K562 (cell line): Measurements from ENCODE around the gene FAM187B. TPM values are rescaled to one million over a fixed set of nuclear protein-coding genes. Genes with fewer than 3 reads are reported as not detected.

Experiments used
- BRCA1 ChIP-seq, 2 experiments: fragments of 450-650 bp in 1 of 2; sonication (generic) in 1 of 2; formaldehyde crosslinking in 1 of 2; IDR thresholded peaks; 2 replicates each; pipeline versions ENCODE4 v1.5.0 to v1.6.1; 2017 to 2020; ENCODE audit warnings: mild to moderate bottlenecking in 1 of 2, missing genetic modification reagents in 1 of 2
- CBX8 ChIP-seq: fragments of 200-600 bp; sonication (generic); IDR thresholded peaks from 2 replicates; pipeline ENCODE4 v1.6.1; 2012; ENCODE audit warnings: borderline replicate concordance, mixed run types, low read depth, mild to moderate bottlenecking, moderate library complexity, mixed read lengths, low read length, control low read depth, inconsistent platforms; ENCODE audit not compliant: poor library complexity, severe bottlenecking; ENCODE audit errors: extremely low read depth
- CC2D1A ChIP-seq: fragments of 450-650 bp; IDR thresholded peaks from 2 replicates; pipeline ENCODE4 v1.6.1; 2017; ENCODE audit warnings: mild to moderate bottlenecking
- CHD2 ChIP-seq: IDR thresholded peaks from 2 replicates; pipeline ENCODE4 v1.6.1; 2011; ENCODE audit warnings: low read depth, low read length
- CHD4 ChIP-seq: fragments of 200-600 bp; sonication (generic); IDR thresholded peaks from 3 replicates; pipeline ENCODE4 v1.6.1; 2012; ENCODE audit warnings: low read depth, mild to moderate bottlenecking, mixed read lengths, low read length, inconsistent platforms; ENCODE audit not compliant: insufficient read depth, insufficient replicate concordance, poor library complexity, severe bottlenecking
- DDX20 ChIP-seq: fragments of 450-650 bp; IDR thresholded peaks from 2 replicates; pipeline ENCODE4 v1.6.1; 2016; ENCODE audit warnings: missing genetic modification characterization, low read depth, mild to moderate bottlenecking, missing compliant biosample characterization, moderate library complexity
- E2F3 ChIP-seq: fragments of 250-450 bp; sonication (Bioruptor Pico); IDR thresholded peaks from 2 replicates; pipeline ENCODE4 v1.4.0; 2020; ENCODE audit warnings: mild to moderate bottlenecking
- EHMT2 ChIP-seq: fragments of 450-650 bp; IDR thresholded peaks from 2 replicates; pipeline ENCODE4 v1.6.1; 2018; ENCODE audit warnings: antibody characterized with exemption
- ETV5 ChIP-seq: sonication (generic); formaldehyde crosslinking; IDR thresholded peaks from 2 replicates; pipeline ENCODE4 v1.4.0; 2020; ENCODE audit warnings: low read depth, mild to moderate bottlenecking, missing genetic modification reagents
- FOXM1 ChIP-seq, 2 experiments: fragments of 450-650 bp in 1 of 2; sonication (generic) in 1 of 2; formaldehyde crosslinking in 1 of 2; IDR thresholded peaks; 2 replicates each; pipeline versions ENCODE4 v1.6.1 to v1.9.0; 2017 to 2022; ENCODE audit warnings: low read depth in 2 of 2, mild to moderate bottlenecking in 2 of 2, missing genetic modification reagents in 1 of 2, moderate library complexity in 1 of 2
- NBN ChIP-seq: fragments of 450-650 bp; IDR thresholded peaks from 2 replicates; pipeline ENCODE4 v1.6.1; 2016; ENCODE audit warnings: low read depth, mild to moderate bottlenecking
- NFRKB ChIP-seq: fragments of 450-650 bp; IDR thresholded peaks from 2 replicates; pipeline ENCODE4 v1.6.1; 2016; ENCODE audit warnings: low read depth
- RAD51 ChIP-seq: fragments of 450-650 bp; IDR thresholded peaks from 2 replicates; pipeline ENCODE4 v1.7.1; 2016; ENCODE audit warnings: low read depth, mild to moderate bottlenecking, borderline replicate concordance
- RBBP5 ChIP-seq: fragments of 200-600 bp; sonication (generic); IDR thresholded peaks from 2 replicates; pipeline ENCODE4 v1.6.1; 2012; ENCODE audit warnings: borderline replicate concordance, mild to moderate bottlenecking, low read length, control low read depth, inconsistent platforms; ENCODE audit not compliant: insufficient read depth, poor library complexity, severe bottlenecking
- RBM25 ChIP-seq: fragments of 200-400 bp; formaldehyde crosslinking; IDR thresholded peaks from 2 replicates; pipeline ENCODE4 v1.6.1; 2018; ENCODE audit warnings: low read length, low read depth, moderate library complexity; ENCODE audit not compliant: severe bottlenecking
- TBL1XR1 ChIP-seq, 2 experiments: IDR thresholded peaks; 2 replicates each; pipeline ENCODE4 v1.6.1; 2012; ENCODE audit warnings: improper control_type of control experiment in 2 of 2, low read length in 2 of 2, mild to moderate bottlenecking in 1 of 2
- TCF7 ChIP-seq: sonication (generic); IDR thresholded peaks from 2 replicates; pipeline ENCODE4 v1.6.1; 2016; ENCODE audit warnings: antibody characterized with exemption, borderline replicate concordance
- TRIM24 ChIP-seq, 2 experiments: fragments of 450-650 bp; IDR thresholded peaks; 2 replicates each; pipeline ENCODE4 v1.6.1; 2016
- ZFP30 ChIP-seq: fragments of 250-450 bp; sonication (Bioruptor Pico); IDR thresholded peaks from 2 replicates; pipeline ENCODE4 v1.8.0; 2022; ENCODE audit warnings: moderate library complexity, mild to moderate bottlenecking, inconsistent platforms, borderline replicate concordance
- ZNF146 ChIP-seq: IDR thresholded peaks from one replicate; pipeline ENCODE4 v1.6.1; 2018; ENCODE audit warnings: missing compliant biosample characterization; ENCODE audit not compliant: unreplicated experiment
- ZNF197 ChIP-seq: fragments of 200-800 bp; sonication (Bioruptor generic); IDR thresholded peaks from 2 replicates; pipeline ENCODE4 v1.6.1; 2016; ENCODE audit warnings: low read depth, missing genetic modification characterization, missing compliant biosample characterization
- ZNF766 ChIP-seq: fragments of 200-800 bp; sonication (Bioruptor generic); conservative IDR thresholded peaks from 2 replicates; pipeline ENCODE4 v1.6.1; 2016; ENCODE audit warnings: missing genetic modification characterization, missing compliant biosample characterization
- polyA plus RNA-seq, 8 experiments: library from polyadenylated mRNA; depleted of rRNA in 4 of 8; stranded (reverse) in 5 of 8; unstranded in 3 of 8; fragments of >200 nt; fragmentation: Nextera tagmentation in 2 of 8; fragmentation: Illumina TruSeq in 1 of 8; extraction: Ambion mirVana in 2 of 8; extraction: Trizol in 1 of 8; gene quantifications; 2 replicates each; pipeline versions ENCODE4 v1.2.1 to v1.2.3, GENCODE V29; 2011 to 2014; ENCODE audit warnings: inconsistent platforms in 1 of 8, missing spikeins in 1 of 8
- total RNA-seq, 7 experiments: library from RNA; depleted of rRNA in 6 of 7; stranded (reverse); fragments of >200 nt in 6 of 7; fragmentation: Illumina TruSeq in 2 of 7; extraction: Trizol in 2 of 7; gene quantifications; 2 replicates each; pipeline versions ENCODE4 v1.2.1 to v1.2.3, GENCODE V29; 2011 to 2021; ENCODE audit warnings: low replicate concordance in 1 of 7
- TF ChIP-seq, protein P1 (sequence below): sonication (generic); formaldehyde crosslinking; IDR thresholded peaks from 2 replicates; pipeline ENCODE4 v1.8.1; 2023; ENCODE audit warnings: mild to moderate bottlenecking, missing genetic modification reagents

Gene FAM187B
- total and polyA plus RNA-seq, 9 of the 15 experiments (the other 6 are each of a cell fraction or from before 2014, with no cell fraction given): 0.04 to 0.09 TPM; not detected in 7

DNA sequence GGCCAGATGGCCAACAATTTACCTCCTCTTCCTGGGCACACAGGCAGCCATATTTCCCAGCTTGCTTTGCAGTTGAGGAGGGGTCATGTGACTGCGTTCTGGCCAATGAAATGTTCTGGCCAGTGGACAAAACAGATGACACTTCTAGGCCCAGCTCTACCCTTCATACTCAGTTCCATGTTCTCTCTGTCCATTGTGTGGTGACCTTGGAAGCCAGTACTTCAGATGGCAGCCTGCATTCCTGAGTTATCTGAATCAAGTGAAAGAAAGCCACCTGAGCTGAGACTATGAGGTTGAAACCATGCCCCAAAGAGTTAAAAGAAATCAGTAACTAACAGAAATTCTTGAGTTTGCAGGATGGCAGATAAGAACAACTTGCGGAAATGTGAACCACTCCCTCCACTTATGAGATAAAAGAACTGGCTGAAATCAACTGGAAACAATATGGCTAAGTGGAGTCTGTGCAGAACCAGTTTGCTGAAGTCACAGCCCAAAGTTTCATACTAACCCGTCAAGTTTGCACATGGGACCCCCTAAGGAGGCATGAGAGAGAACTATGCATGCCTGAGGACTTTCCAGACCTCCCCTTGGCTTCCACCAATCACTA, 8.1 kb downstream of the FAM187B start (continued):
- TF ChIP-seq, protein P1, sequence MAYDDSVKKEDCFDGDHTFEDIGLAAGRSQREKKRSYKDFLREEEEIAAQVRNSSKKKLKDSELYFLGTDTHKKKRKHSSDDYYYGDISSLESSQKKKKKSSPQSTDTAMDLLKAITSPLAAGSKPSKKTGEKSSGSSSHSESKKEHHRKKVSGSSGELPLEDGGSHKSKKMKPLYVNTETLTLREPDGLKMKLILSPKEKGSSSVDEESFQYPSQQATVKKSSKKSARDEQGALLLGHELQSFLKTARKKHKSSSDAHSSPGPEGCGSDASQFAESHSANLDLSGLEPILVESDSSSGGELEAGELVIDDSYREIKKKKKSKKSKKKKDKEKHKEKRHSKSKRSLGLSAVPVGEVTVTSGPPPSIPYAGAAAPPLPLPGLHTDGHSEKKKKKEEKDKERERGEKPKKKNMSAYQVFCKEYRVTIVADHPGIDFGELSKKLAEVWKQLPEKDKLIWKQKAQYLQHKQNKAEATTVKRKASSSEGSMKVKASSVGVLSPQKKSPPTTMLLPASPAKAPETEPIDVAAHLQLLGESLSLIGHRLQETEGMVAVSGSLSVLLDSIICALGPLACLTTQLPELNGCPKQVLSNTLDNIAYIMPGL: peak; percentile 23; the same call in 1 of the 2 replicates
- TF ChIP-seq ZNF766 (CRISPR knock-in tag) (peak; percentile 89), CHD4 (peak; percentile 2), ETV5 (CRISPR knock-in tag) (0 out of 2 replicates have a peak, but pooled peaks have one; percentile 47), DDX20 (tag) (peak; percentile 70), ZNF146 (CRISPR knock-in tag) (no peak), RAD51 (peak; percentile 95), FOXM1 (IDR thresholded peaks at IDR 0.05; ENCODE audit: low read depth) (peak; percentile 96), FOXM1 (CRISPR knock-in tag; IDR thresholded peaks at IDR 0.05; ENCODE audit: low read depth) (no peak), TCF7 (peak; percentile 79; the same call in 1 of the 2 replicates), BRCA1 (IDR thresholded peaks at IDR 0.05) (no peak), BRCA1 (CRISPR knock-in tag; IDR thresholded peaks at IDR 0.05) (no peak), NBN (peak; percentile 90), RBBP5 (peak; percentile 69), ZNF197 (CRISPR knock-in tag) (0 out of 2 replicates have a peak, but pooled peaks have one; percentile 69), NFRKB (peak; percentile 79), CBX8 (no peak), CC2D1A (peak; percentile 93), EHMT2 (peak; percentile 91), E2F3 (no peak), RBM25 (peak; percentile 31), TRIM24 (IDR thresholded peaks at IDR 0.05) (peak; percentile 98), TBL1XR1 (IDR thresholded peaks at IDR 0.05; ENCODE audit: low read length in 2 of 2) (peak; percentile 23 to 90; a peak in 3 of 4 replicates), ZFP30 (CRISPR knock-in tag) (no peak), CHD2 (no peak)
